HTERT RPE-1 (cell line): Measurements from ENCODE around the gene RNF7.
"Not testable (repeated sequence)": the region's sequence is repeated elsewhere in the genome, so short reads cannot be mapped to it uniquely, and the experiment has no call there.

Experiments
- in situ Hi-C: fragments of 300-500 bp; cut with MboI; formaldehyde crosslinking; loops from 4 replicates; pipeline ENCODE4 v1.14.3; 2020; ENCODE audit warnings: low sequenced_read_pairs

Gene RNF7

DNA sequence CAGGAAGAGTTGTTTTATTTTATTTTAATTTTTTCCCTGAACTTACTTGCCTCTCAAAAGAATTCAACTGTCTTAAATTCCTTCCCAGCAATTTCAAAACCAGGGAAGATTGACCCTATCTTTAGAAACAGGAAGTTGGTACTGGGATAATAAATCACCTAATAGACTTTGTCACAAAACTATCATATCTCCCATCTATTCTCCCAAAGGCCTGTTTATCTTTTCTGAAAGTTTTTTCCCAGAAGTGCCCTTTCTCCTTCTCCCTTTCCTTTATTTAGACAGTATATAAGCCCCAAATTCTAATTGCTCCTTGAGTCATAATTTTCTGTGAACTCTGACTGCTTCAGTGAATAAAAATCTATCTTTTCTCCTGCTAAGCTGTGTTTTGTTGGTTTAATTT is 2.9 kb upstream of the RNF7 start:
- in situ Hi-C loops: no loop called here

GRCh38 chr3:141735770-141736465 is 2.2 kb upstream of the RNF7 start:
- in situ Hi-C loops: no loop called here

DNA sequence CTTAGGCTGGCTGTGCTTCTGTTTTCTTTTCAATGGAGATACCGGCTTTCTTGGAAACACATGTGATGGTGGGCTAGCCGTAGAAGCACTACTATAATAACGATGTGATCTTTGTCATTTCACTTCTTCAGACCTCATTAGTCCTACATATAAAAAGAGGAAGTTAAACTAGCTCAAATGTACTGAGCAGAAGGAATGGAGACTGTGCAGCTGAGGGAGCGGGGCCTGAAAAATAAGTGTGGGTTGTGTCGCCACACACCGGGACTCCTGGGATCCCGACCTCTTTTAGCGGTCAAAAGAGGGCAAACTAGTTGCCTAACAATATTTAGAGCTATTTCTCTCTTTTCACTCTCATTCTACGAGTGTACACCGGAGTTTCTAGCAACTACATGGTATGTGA is 1.0 kb upstream of the RNF7 start:
- in situ Hi-C loops: no loop called here

GRCh38 chr3:141737678-141738021 is 448 bp upstream of the RNF7 start:
- in situ Hi-C loops: no loop called here

- in situ Hi-C loops: no loop called here
Measured at GRCh38 chr3:141738891-141739363, 829 bp downstream of the RNF7 start.

- in situ Hi-C loops: no loop called here
Measured at GRCh38 chr3:141739731-141740130, 1.6 kb downstream of the RNF7 start.

- in situ Hi-C loops: no loop called here
Measured at GRCh38 chr3:141740349-141740748, 2.3 kb downstream of the RNF7 start.

GRCh38 chr3:141743305-141743704 is 5.2 kb downstream of the RNF7 start:
- in situ Hi-C loops: no loop called here

- in situ Hi-C loops: no loop called here
Measured at GRCh38 chr3:141746962-141747361, 8.9 kb downstream of the RNF7 start.

- in situ Hi-C loops: no loop called here
Measured at GRCh38 chr3:141753399-141753798, 15.3 kb downstream of the RNF7 start.

DNA sequence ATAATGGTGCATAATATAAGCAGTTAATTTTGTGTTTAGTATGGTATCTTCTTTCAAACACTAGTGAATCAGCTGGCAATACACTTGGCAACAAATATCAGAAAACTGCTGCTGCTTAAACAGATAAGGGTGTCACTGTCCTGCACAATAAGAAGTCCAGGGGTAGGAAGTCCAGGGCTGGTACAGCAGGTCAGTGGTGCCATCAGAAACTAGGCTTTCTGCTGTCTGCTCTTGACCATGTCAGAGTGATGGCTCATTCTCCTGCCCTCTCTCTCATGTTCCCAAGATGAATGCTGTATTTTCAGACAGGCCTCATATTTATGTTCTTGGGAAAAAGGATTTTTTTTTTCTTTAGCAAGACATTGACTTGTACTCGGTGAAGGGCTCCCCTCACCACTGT is 15.9 kb downstream of the RNF7 start:
- in situ Hi-C loops: no loop called here

DNA sequence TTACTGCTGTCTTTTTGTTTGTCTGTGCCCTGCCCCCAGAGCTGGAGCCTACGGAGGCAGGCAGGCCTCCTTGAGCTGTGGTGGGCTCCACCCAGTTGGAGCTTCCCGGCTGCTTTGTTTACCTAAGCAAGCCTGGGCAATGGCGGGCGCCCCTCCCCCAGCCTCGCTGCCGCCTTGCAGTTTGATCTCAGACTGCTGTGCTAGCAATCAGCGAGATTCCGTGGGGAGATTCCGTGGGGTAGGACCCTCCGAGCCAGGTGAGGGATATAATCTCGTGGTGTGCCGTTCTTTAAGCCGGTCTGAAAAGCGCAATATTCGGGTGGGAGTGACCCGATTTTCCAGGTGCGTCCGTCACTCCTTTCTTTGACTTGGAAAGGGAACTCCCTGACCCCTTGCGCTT is 24.5 kb downstream of the RNF7 start:
- in situ Hi-C loops: not testable (repeated sequence)

GRCh38 chr3:141763088-141763750 is 25.1 kb downstream of the RNF7 start, which contains the start of gene GRK7:
TSS of gene GRK7 (plus strand) at chr3:141763408. CDS start at chr3:141778285, 14,877 bp downstream.
- in situ Hi-C loops: no loop called here

DNA sequence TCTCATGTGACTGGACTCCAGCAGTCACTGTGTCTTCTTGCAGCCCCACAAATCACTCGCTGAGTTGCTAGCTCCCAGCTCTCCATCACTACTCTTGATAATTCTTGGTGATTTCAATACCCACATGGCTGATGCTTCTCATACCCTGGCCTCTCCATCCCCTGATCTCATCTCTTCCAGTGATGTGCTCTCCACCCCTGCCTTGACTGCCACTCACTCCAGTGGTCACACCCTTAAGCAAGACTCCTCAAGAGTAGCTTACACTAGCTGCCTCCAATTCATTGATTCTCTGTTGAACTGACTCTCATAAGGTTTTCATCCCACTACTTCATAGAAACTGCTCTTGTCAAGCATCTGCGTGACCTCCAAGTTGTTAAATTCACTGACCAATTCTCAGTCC is 25.9 kb downstream of the RNF7 start:
- in situ Hi-C loops: no loop called here

- in situ Hi-C loops: no loop called here
Measured at GRCh38 chr3:141764465-141764864, 26.4 kb downstream of the RNF7 start.

GRCh38 chr3:141764986-141765385 is 26.9 kb downstream of the RNF7 start:
- in situ Hi-C loops: no loop called here

DNA sequence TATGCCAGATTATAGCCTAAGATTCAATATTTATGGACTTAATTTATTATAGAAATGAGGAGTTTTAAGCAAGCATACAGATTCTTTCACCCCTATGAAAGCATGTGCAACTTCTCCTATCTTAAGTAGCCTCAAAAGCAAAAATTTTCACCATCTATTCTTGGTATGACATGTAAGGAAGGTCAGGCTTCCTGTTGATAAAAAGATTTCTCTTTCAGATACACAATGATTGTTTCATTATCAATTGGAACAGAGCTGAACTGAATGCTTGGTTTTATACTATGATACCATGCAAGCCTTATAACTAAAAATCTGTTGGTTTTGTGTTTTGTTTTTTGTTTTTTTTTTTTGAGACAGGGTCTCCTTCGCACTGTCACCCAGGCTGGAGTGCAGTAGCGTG is 29.0 kb downstream of the RNF7 start:
- in situ Hi-C loops: no loop called here

DNA sequence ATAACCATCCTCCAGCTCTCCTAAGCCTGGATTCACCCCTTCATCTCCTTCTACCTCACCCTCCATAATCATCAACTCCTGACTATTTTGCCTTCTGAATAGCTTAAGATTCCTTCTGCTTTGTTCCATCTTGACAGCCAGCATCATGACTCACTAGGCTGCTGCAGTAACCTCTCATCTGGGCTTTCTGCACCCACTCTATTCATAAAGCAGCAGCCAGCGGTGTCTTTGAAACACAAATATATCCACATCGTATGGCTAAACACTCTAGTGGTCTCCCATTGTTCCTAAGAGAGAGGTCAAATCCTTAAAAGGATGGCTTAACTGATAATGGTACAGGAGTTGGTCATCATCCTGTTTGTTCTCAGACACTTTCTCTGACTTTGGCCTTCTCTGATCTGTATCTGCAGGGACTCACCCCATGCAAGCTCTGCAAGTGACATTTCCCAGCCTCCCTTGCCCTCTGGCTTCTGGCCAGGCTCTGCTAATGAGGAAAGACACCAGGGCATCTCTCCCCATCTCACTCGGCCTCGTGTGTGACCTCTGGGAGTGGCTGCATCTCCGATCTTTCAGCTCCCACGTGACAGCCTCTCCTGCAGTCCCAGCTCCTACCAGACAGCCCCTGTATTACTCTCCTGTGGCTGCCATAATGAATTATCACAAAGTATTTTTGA is 31.3 kb downstream of the RNF7 start:
- in situ Hi-C loops: no loop called here

- in situ Hi-C loops: no loop called here
Measured at GRCh38 chr3:141773676-141774075, 35.6 kb downstream of the RNF7 start.

DNA sequence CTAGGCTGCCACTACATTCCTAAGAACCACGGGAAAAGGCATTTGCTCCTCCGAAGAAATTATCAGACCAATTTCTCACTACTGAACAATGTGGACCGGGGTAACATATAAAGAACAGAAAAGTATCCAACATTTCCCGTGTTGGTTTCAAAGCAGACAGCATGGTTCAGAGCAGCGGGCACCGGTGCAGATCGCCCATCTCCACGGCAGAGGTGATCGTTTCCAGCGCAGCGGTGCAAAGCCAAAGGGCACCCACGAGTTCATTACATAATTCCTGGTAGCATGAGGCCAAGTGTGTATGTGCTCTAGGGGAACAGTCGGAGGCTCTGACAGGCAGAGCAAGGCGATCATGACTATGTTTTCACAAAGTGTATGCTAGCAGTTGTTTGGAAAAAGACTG is 38.3 kb downstream of the RNF7 start:
- in situ Hi-C loops: no loop called here

GRCh38 chr3:141776885-141777284 is 38.8 kb downstream of the RNF7 start:
- in situ Hi-C loops: no loop called here
